Subcutaneous adipose tissue (tissue), 4 donors: Measurements from ENCODE around the gene GPR65. TPM values are rescaled to one million over a fixed set of nuclear protein-coding genes. Genes with fewer than 3 reads are reported as not detected.

ENCODE experiments used
- total RNA-seq, 4 donors: library from RNA; depleted of rRNA; stranded (reverse); fragments of >200 nt; gene quantifications; one replicate each; pipeline ENCODE4 v1.1.0, GENCODE V29; 2016
- TF ChIP-seq, protein P1 (sequence below): fragments of 450-650 bp; IDR thresholded peaks from one replicate; pipeline ENCODE4 v1.5.1; 2016; ENCODE audit warnings: low read depth, mild to moderate bottlenecking, control low read depth, antibody characterized with exemption, moderate library complexity

Gene GPR65, protein sequence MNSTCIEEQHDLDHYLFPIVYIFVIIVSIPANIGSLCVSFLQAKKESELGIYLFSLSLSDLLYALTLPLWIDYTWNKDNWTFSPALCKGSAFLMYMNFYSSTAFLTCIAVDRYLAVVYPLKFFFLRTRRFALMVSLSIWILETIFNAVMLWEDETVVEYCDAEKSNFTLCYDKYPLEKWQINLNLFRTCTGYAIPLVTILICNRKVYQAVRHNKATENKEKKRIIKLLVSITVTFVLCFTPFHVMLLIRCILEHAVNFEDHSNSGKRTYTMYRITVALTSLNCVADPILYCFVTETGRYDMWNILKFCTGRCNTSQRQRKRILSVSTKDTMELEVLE
- 10 to 100 TPM in 1 of 4 donors, 1 to 10 TPM in 2, under 1 TPM in 1; 0.19 to 18.7 (median 2.0) TPM for total RNA-seq

- TF ChIP-seq, protein P1, sequence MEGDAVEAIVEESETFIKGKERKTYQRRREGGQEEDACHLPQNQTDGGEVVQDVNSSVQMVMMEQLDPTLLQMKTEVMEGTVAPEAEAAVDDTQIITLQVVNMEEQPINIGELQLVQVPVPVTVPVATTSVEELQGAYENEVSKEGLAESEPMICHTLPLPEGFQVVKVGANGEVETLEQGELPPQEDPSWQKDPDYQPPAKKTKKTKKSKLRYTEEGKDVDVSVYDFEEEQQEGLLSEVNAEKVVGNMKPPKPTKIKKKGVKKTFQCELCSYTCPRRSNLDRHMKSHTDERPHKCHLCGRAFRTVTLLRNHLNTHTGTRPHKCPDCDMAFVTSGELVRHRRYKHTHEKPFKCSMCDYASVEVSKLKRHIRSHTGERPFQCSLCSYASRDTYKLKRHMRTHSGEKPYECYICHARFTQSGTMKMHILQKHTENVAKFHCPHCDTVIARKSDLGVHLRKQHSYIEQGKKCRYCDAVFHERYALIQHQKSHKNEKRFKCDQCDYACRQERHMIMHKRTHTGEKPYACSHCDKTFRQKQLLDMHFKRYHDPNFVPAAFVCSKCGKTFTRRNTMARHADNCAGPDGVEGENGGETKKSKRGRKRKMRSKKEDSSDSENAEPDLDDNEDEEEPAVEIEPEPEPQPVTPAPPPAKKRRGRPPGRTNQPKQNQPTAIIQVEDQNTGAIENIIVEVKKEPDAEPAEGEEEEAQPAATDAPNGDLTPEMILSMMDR, result no peak
These were observed at the start of gene GPR65 for GRCh38 chr14:88005050-88005481. GPR65 (plus strand) TSS chr14:88005135; CDS start chr14:88010848, 5,713 bp downstream.

DNA sequence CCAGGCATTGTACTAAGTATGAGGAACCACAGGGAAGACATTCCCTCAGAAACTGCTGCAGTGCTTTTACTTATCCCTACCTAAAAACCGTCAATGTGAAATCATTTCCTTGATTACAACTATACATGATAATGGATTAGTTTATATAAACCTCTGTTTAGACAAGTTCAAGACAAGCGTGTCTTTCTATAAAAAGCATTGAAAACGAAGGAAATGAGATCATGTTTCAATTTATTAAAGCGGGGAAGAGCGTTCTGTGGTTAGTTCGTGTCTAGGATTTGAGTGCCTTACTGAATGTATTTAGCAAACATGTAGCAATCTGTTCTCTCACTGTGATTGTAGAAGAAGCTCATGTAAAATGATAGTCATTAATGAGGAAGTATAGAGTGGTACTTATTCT, 49.4 kb upstream of the GPR65 start:
- TF ChIP-seq, protein P1, result no peak

- TF ChIP-seq, protein P1, result no peak
These were observed 44.7 kb upstream of the GPR65 start for GRCh38 chr14:87960013-87960787.

- TF ChIP-seq, protein P1, result no peak
These were observed 43.7 kb upstream of the GPR65 start for GRCh38 chr14:87961246-87961645.

GRCh38 chr14:87966816-87967215, 38.1 kb upstream of the GPR65 start:
- TF ChIP-seq, protein P1, result no peak

DNA sequence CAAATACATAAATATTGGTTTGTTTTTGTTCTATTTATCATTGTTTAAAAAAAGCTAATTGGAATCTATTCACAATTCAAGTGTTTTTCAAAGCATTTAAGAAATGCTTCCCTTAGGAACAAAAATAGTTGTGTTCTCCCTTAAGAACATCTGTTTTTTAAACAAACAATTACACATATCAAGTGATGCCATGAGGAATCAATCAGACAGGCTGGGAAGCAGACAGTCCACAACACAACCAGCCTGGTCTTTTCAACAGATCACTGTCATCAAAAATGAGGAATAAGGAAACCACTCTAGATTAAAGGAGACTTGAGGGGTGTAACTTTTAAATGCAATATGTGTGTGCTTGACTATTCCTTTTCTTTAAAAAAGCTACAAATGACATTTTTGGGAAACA, 37.4 kb upstream of the GPR65 start:
- TF ChIP-seq, protein P1, result no peak

DNA sequence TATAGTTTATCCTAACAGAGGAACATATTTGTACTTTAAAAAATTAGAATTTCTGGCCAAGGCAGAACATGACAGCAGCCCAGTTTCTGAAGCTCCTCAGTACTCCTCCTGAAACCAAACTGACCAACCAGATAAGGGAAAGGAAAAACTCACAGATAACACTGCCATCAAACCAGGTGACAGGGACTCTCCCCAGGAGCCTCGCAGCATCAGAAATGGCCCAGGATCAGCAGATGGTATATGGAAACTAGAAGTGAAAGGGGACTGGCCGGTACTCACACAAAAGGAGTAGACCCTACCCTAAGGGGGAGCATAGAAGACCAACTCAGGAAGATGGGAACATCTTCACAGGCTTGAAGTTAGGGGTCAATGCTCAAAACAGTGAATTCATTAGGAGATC, 33.9 kb upstream of the GPR65 start:
- TF ChIP-seq, protein P1, result no peak
